Duodenal mucosa (tissue), 2 donors: ENCODE results near the gene C1QTNF3.
"Not testable (repeated sequence)": the region's sequence is repeated elsewhere in the genome, so short reads cannot be mapped to it uniquely, and the experiment has no call there.

Source experiments
- H3K27ac ChIP-seq: one replicate; pipeline ENCODE4 v1.7.0; 2013; ENCODE audit warnings: low read depth, low read length
- H3K27me3 ChIP-seq, 2 donors: one replicate each; pipeline ENCODE4 v1.7.0; 2013; ENCODE audit warnings: low read length in 2 of 2, control low read depth in 1 of 2; ENCODE audit not compliant: insufficient read depth in 2 of 2, control insufficient read depth in 1 of 2
- H3K36me3 ChIP-seq, 2 donors: one replicate each; pipeline ENCODE4 v1.7.0; 2013; ENCODE audit warnings: low read length in 2 of 2, control low read depth in 1 of 2; ENCODE audit not compliant: insufficient read depth in 2 of 2, control insufficient read depth in 1 of 2
- H3K4me1 ChIP-seq, 2 donors: one replicate each; pipeline ENCODE4 v1.7.0; 2013; ENCODE audit warnings: low read length in 2 of 2, control low read depth in 1 of 2; ENCODE audit not compliant: insufficient read depth in 2 of 2, control insufficient read depth in 1 of 2
- H3K4me3 ChIP-seq, 2 donors: one replicate each; pipeline ENCODE4 v1.7.0; 2013; ENCODE audit warnings: low read length in 2 of 2, low read depth in 1 of 2
- H3K9ac ChIP-seq, 2 donors: one replicate each; pipeline ENCODE4 v1.7.0; 2013; ENCODE audit warnings: low read length in 2 of 2, low read depth in 1 of 2
- H3K9me3 ChIP-seq, 2 donors: one replicate each; pipeline ENCODE4 v1.7.0; 2013; ENCODE audit warnings: low read length in 2 of 2, control low read depth in 1 of 2; ENCODE audit not compliant: control insufficient read depth in 1 of 2

The C1QTNF3 gene

DNA sequence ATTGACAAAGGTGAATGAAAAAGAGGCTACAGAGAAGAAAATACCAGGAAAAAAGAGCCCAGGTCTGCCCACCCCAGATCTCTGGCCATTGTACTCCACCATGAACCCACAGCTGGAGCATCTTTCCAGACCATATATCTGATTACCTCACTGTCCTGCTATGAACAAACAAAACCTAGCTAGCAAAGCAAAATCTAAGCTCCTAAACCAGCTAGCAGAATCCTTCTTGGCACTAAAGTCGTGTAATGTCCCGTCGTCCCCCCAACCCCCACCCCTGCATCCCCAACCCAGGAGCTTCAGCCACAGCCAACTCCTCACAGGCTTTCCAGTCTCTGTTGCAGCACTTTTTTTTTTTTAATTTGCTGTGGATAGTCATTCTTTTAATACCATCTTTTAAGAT, 2.5 kb downstream of the C1QTNF3 start:
- Histone ChIP-seq H3K36me3 (no peaks in the 10 kb centered on the region), H3K9me3 (no peaks in the 10 kb centered on the region), H3K27ac (no peak overlapping the region), H3K4me3 (no peak overlapping the region), H3K27me3 (no peaks in the 10 kb centered on the region), H3K9ac (no peak overlapping the region), H3K4me1 (peaks cover 0 to 6% of the 10 kb centered on the region in 2 donors)

DNA sequence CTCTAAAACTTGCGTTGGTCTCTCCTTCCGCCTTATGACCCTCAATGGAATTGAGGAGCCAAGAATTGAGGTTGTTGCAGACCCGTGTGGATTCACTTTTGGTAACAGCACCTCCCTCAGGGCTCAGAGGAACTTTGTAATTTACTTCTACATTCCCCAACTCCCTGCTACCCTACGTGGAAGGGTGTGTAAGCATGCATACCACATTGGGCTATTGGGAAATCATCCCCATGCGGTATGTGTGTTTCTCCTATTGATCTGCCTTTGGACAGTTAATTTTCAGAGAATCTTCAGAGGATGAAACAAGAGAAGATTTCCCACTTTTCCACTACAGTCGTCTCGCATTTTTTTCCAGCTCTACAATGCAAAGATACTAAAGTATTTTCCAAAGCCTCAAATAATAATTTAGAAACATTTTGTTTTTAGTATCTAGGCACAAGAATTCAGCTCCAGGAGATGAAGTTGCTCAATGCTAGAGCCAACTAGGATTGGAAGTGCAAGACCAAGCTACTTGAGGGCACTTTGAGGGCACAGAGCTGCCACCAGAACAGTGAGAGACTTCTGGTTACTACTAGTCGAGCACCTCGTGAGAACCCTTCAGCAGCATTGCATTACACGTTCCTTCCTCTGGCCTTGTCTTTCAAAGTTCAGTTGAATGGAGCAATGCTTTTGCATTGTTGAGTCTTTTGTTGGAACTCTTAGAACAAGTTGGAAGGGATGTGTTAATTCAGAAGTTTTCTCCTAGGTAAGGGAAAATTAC, 3.4 kb downstream of the C1QTNF3 start:
- no peak overlapping the region for H3K27ac ChIP-seq
- H3K4me1 ChIP-seq = peaks cover 0 to 13% of the 10 kb centered on the region in 2 donors
- peaks cover 0 to 4% of the 10 kb centered on the region in 2 donors for H3K36me3 ChIP-seq

DNA sequence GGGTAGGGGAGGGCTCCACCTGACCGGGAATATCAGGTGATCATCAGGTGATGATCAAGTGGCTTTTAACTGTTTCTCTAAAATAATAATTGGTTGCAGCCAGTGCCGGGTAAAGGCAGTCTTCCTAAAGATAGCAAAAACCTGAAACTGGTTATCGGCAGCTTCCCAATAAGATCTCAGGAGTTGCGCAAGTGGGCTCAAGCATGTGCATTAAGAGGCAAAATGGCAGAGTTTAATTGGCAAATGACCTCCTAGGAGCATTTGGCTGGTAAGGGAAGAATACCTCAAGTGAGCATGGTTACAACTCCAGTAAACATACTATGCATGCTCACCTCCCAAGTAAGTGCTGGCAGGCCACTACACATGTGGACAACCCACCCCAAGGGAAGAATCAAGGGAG, 4.2 kb downstream of the C1QTNF3 start:
- Histone ChIP-seq H3K27me3 (no peaks in the 10 kb centered on the region), H3K36me3 (peaks cover 0 to 4% of the 10 kb centered on the region in 2 donors), H3K4me3 (no peak overlapping the region), H3K9ac (no peak overlapping the region), H3K4me1 (peaks cover 0 to 19% of the 10 kb centered on the region in 2 donors), H3K27ac (no peak overlapping the region), H3K9me3 (no peaks in the 10 kb centered on the region)

More for the DNA sequence above, 3.4 kb downstream of the C1QTNF3 start:
- Histone ChIP-seq H3K9ac (no peak overlapping the region), H3K4me3 (no peak overlapping the region), H3K9me3 (no peaks in the 10 kb centered on the region), H3K27me3 (no peaks in the 10 kb centered on the region)

DNA sequence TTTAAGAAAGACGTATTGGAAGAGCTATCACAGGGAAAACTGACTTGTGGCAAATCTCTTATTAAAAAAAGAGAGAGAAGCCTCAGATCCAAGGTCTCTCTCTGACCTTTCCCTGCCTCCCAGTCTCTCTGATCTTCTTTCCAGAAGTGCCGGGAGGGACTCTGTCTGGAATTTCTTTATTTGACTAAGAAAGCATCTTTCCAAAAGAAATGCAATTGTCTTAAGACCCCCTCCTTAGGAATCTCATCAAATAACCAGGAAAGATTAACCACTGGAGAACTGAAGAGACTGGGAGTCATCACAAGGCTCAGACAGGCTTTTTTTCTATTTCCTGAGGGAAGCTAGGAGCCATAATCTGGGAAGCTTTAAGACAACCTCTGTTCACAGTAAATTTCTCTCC, 4.6 kb downstream of the C1QTNF3 start:
- H3K9ac ChIP-seq = no peak overlapping the region
- no peaks in the 10 kb centered on the region for H3K27me3 ChIP-seq
- H3K36me3 ChIP-seq = peaks cover 0 to 4% of the 10 kb centered on the region in 2 donors
- H3K27ac ChIP-seq = no peak overlapping the region
- no peak overlapping the region for H3K4me3 ChIP-seq
- no peaks in the 10 kb centered on the region for H3K9me3 ChIP-seq
- H3K4me1 ChIP-seq = peaks cover 0 to 19% of the 10 kb centered on the region in 2 donors

DNA sequence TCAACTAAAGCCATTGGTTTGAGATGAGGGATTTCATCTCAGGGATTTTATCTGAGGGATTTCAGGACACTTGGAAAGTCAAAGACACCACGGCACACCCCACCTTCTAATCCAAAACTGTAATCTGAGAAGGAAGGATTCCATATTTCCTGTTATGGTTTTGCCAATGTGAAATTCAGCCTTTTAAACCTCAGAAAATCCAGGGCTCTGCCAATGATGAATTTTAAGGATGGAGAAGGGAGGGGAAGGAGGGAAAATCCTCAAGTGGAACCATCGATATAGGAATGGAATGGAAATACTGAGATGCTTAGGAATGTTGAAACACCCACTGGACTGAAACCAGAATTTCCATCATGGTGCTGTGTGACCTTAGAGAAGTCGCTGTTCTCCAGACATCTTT, 5.3 kb downstream of the C1QTNF3 start:
- Histone ChIP-seq H3K9ac (no peak overlapping the region), H3K27me3 (no peaks in the 10 kb centered on the region), H3K36me3 (peaks cover 0 to 4% of the 10 kb centered on the region in 2 donors), H3K4me3 (no peak overlapping the region), H3K4me1 (peaks cover 0 to 13% of the 10 kb centered on the region in 2 donors), H3K27ac (no peak overlapping the region), H3K9me3 (no peaks in the 10 kb centered on the region)

- Histone ChIP-seq H3K4me3 (no peak overlapping the region), H3K9ac (no peak overlapping the region), H3K36me3 (peaks cover 0 to 4% of the 10 kb centered on the region in 2 donors), H3K9me3 (no peaks in the 10 kb centered on the region), H3K27me3 (no peaks in the 10 kb centered on the region), H3K27ac (no peak overlapping the region), H3K4me1 (peaks cover 0 to 13% of the 10 kb centered on the region in 2 donors)
Measured at GRCh38 chr5:34035756-34036155, 7.3 kb downstream of the C1QTNF3 start.

- H3K27ac ChIP-seq = no peak overlapping the region
- H3K9ac ChIP-seq = no peak overlapping the region
- peaks cover 0 to 4% of the 10 kb centered on the region in 2 donors for H3K36me3 ChIP-seq
Measured at GRCh38 chr5:34034534-34035327, 8.3 kb downstream of the C1QTNF3 start.

DNA sequence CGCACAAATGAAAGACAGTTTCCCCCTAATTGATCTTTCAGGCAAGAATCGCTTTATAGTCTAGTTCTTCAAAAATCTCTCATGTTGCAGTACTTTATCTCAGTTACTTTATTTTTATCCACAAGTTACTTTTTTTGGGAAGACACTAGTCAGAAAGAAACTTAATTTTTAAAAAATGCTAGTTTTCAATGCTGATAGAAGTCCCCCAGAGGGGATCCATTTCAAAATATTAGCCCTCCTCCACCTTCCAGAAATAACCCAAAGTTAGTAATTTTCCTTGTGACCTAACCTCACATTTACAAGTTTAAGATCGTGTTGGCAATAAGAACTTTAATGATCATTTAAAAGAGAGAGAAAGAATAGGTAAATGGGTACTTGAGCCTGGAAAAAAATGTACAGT, 11.0 kb downstream of the C1QTNF3 start:
- Histone ChIP-seq H3K27me3 (no peaks in the 10 kb centered on the region), H3K27ac (no peak overlapping the region), H3K4me1 (peaks cover 0 to 13% of the 10 kb centered on the region in 2 donors), H3K4me3 (no peak overlapping the region), H3K36me3 (peaks cover 0 to 4% of the 10 kb centered on the region in 2 donors), H3K9ac (no peak overlapping the region), H3K9me3 (no peaks in the 10 kb centered on the region)

More at GRCh38 chr5:34034534-34035327, 8.3 kb downstream of the C1QTNF3 start:
- H3K27me3 ChIP-seq = no peaks in the 10 kb centered on the region
- H3K9me3 ChIP-seq = no peaks in the 10 kb centered on the region
- H3K4me3 ChIP-seq = no peak overlapping the region
- peaks cover 0 to 13% of the 10 kb centered on the region in 2 donors for H3K4me1 ChIP-seq

DNA sequence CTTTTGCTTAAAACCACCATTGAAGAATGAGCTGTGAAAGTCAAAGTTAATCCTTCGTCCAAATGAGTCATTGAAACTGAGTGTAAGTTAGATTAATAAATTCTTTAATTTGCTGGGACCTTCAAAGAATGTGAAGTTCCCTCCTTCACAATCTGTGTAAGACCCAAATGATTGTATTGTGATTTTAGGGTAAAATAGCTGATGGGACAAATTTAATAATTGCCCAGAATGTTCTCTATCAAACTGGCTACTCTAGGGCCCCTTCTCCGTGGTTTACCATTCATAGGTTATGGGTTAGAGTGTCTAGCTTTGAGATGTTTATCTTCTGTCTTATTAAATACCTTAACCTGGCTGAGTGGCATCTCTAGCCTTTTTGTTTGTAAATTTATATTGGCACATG, 11.9 kb downstream of the C1QTNF3 start:
- Histone ChIP-seq H3K27ac (no peak overlapping the region), H3K9me3 (no peaks in the 10 kb centered on the region)

GRCh38 chr5:34030585-34030984, 12.4 kb downstream of the C1QTNF3 start:
- not testable (repeated sequence) for H3K4me3 ChIP-seq, H3K36me3 ChIP-seq

More for the DNA sequence above, 11.9 kb downstream of the C1QTNF3 start:
- peaks cover 0 to 14% of the 10 kb centered on the region in 2 donors for H3K4me1 ChIP-seq
- H3K27me3 ChIP-seq = no peaks in the 10 kb centered on the region
- no peak overlapping the region for H3K9ac ChIP-seq
- H3K4me3 ChIP-seq = no peak overlapping the region
- peaks cover 0 to 4% of the 10 kb centered on the region in 2 donors for H3K36me3 ChIP-seq

More at GRCh38 chr5:34030585-34030984, 12.4 kb downstream of the C1QTNF3 start:
- H3K9ac ChIP-seq, H3K9me3 ChIP-seq, H3K27ac ChIP-seq, H3K27me3 ChIP-seq: not testable (repeated sequence)
- peaks cover 0 to 18% of the 10 kb centered on the region in 2 donors for H3K4me1 ChIP-seq
